ENCODE measurements around the gene SPI1. TPM values are rescaled to one million over a fixed set of nuclear protein-coding genes. Genes with fewer than 3 reads are reported as not detected.

The SPI1 gene
- total RNA-seq, 1 experiment from 2014 or later, result not detected

GRCh38 chr11:47331454-47332302 lies 46.7 kb downstream of the SPI1 start:
- H3K14ac ChIP-seq (ENCODE audit: insufficient read depth, low read length), result no peak overlapping the region
- no peak overlapping the region for H3K18ac ChIP-seq (ENCODE audit: insufficient read length, low read depth, low read length)
- no peaks in the 10 kb centered on the region for H3K9me3 ChIP-seq (ENCODE audit: control insufficient read depth, low read depth, low read length)
- H3K4me2 ChIP-seq (ENCODE audit: insufficient read depth, insufficient read length, low read length), result no peak overlapping the region
- no peak overlapping the region for H3K9ac ChIP-seq (ENCODE audit: extremely low read depth, insufficient read length, low read length)
- Mint-ChIP-seq H3K27me3 (ENCODE audit: low read depth) (no peaks in the 10 kb centered on the region), H3K4me3 (no peak overlapping the region; a peak in 1 of 5 replicates), H3K9me3 (no peaks in the 10 kb centered on the region), H3K27ac (peak overlapping the region in 2 of 3 experiments; percentile 53 to 66; a peak in 4 of 7 replicates), H3K36me3 (ENCODE audit: insufficient read depth in 1 of 3, low read depth in 3 of 3) (peaks cover 3 to 27% (median 18%) of the 10 kb centered on the region in 3 experiments; a peak in 5 of 7 replicates), H3K4me1 (no peaks in the 10 kb centered on the region)
- H4K91ac ChIP-seq (ENCODE audit: insufficient read length, low read depth, low read length), result no peak overlapping the region
- H3K79me2 ChIP-seq (ENCODE audit: insufficient read depth, low read length), result no peaks in the 10 kb centered on the region
- H3K4ac ChIP-seq (ENCODE audit: low read depth, low read length), result no peak overlapping the region
- H3K23me2 ChIP-seq (ENCODE audit: insufficient read length, low read depth, low read length, poor library complexity, severe bottlenecking), result no peaks in the 10 kb centered on the region
- no peak overlapping the region for H2BK20ac ChIP-seq (ENCODE audit: low read depth, low read length, poor library complexity, severe bottlenecking)
- no peak for DNase-seq
- no CpG with 5 or more reads among the region's 21 CpGs for WGBS (ENCODE audit: extremely low coverage, insufficient read length, low lambda C conversion rate)
- H2AFZ ChIP-seq (ENCODE audit: low read length), result no peak overlapping the region
- no peak overlapping the region for H2AK5ac ChIP-seq (ENCODE audit: insufficient read length, low read length)
- no peaks in the 10 kb centered on the region for H3K4me1 ChIP-seq (ENCODE audit: insufficient read depth, low read length)
- no peak overlapping the region for H2BK15ac ChIP-seq (ENCODE audit: low read depth, low read length)
- no peak overlapping the region for H3K27ac ChIP-seq (ENCODE audit: insufficient read length, low read depth, low read length)
- no peak overlapping the region for H3K56ac ChIP-seq (ENCODE audit: insufficient read length, low read depth, low read length)
- H2BK120ac ChIP-seq (ENCODE audit: low read depth, low read length, poor library complexity, severe bottlenecking), result no peak overlapping the region
- H2BK12ac ChIP-seq (ENCODE audit: insufficient read length, low read depth, low read length), result no peak overlapping the region
- H4K20me1 ChIP-seq (ENCODE audit: control insufficient read depth, insufficient read depth, insufficient read length), result no peaks in the 10 kb centered on the region
- TF ChIP-seq, protein P1, sequence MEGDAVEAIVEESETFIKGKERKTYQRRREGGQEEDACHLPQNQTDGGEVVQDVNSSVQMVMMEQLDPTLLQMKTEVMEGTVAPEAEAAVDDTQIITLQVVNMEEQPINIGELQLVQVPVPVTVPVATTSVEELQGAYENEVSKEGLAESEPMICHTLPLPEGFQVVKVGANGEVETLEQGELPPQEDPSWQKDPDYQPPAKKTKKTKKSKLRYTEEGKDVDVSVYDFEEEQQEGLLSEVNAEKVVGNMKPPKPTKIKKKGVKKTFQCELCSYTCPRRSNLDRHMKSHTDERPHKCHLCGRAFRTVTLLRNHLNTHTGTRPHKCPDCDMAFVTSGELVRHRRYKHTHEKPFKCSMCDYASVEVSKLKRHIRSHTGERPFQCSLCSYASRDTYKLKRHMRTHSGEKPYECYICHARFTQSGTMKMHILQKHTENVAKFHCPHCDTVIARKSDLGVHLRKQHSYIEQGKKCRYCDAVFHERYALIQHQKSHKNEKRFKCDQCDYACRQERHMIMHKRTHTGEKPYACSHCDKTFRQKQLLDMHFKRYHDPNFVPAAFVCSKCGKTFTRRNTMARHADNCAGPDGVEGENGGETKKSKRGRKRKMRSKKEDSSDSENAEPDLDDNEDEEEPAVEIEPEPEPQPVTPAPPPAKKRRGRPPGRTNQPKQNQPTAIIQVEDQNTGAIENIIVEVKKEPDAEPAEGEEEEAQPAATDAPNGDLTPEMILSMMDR (conservative IDR thresholded peaks at IDR 0.05), result no peak
- H4K5ac ChIP-seq (ENCODE audit: insufficient read length, low read depth, low read length), result no peak overlapping the region
- H3K27me3 ChIP-seq (ENCODE audit: insufficient read depth, low read length), result no peaks in the 10 kb centered on the region
- no peaks in the 10 kb centered on the region for H3K79me1 ChIP-seq (ENCODE audit: insufficient read depth, low read depth, low read length, poor library complexity, severe bottlenecking)
- no peak overlapping the region for H2BK5ac ChIP-seq (ENCODE audit: insufficient read length, low read length)
- H3T11ph ChIP-seq (ENCODE audit: low read length), result no peak overlapping the region
- H4K8ac ChIP-seq (replicated peaks; ENCODE audit: insufficient read length, low read depth, low read length), result no peak overlapping the region
- H3K23ac ChIP-seq (ENCODE audit: insufficient read length, low read depth, low read length), result no peak overlapping the region
